Colon (tissue), 2 donors: ENCODE data around the gene NDUFS6.
"Not testable (repeated sequence)": the region's sequence is repeated elsewhere in the genome, so short reads cannot be mapped to it uniquely, and the experiment has no call there.

Source experiments
- FAIRE-seq: peaks from 2 replicates; lab custom pipeline; 2012; peaks lifted over from hg19 to GRCh38; lab: Jason Lieb, UNC
- donor health status: control.
- donor health status: control.

Gene NDUFS6

GRCh38 chr5:1834022-1834551 is 32.9 kb downstream of the NDUFS6 start:
- no peak for FAIRE-seq

GRCh38 chr5:1834721-1835429 is 33.7 kb downstream of the NDUFS6 start:
- no peak for FAIRE-seq

- FAIRE-seq, result no peak
Measured at GRCh38 chr5:1835431-1835830, 34.2 kb downstream of the NDUFS6 start.

- no peak for FAIRE-seq
Measured at GRCh38 chr5:1836176-1836890, 35.1 kb downstream of the NDUFS6 start.

- FAIRE-seq, result no peak
Measured at GRCh38 chr5:1836891-1837880, 36.0 kb downstream of the NDUFS6 start.

GRCh38 chr5:1838013-1838412 is 36.8 kb downstream of the NDUFS6 start:
- FAIRE-seq, result no peak

- no peak for FAIRE-seq
Measured at GRCh38 chr5:1840071-1840547, 38.9 kb downstream of the NDUFS6 start.

GRCh38 chr5:1840741-1841521 is 39.7 kb downstream of the NDUFS6 start:
- no peak for FAIRE-seq

GRCh38 chr5:1842004-1842819 is 41.0 kb downstream of the NDUFS6 start:
- FAIRE-seq, result no peak

- not testable (repeated sequence) for FAIRE-seq
Measured at GRCh38 chr5:1843761-1844160, 42.6 kb downstream of the NDUFS6 start.

- FAIRE-seq, result no peak
Measured at GRCh38 chr5:1844708-1845436, 43.7 kb downstream of the NDUFS6 start.

- no peak for FAIRE-seq
Measured at GRCh38 chr5:1845696-1846095, 44.5 kb downstream of the NDUFS6 start.

GRCh38 chr5:1846583-1846982 is 45.4 kb downstream of the NDUFS6 start:
- no peak for FAIRE-seq

GRCh38 chr5:1847056-1847455 is 45.8 kb downstream of the NDUFS6 start:
- no peak for FAIRE-seq

- FAIRE-seq, result no peak
Measured at GRCh38 chr5:1847611-1848010, 46.4 kb downstream of the NDUFS6 start.

- no peak for FAIRE-seq
Measured at GRCh38 chr5:1850324-1851154, 49.3 kb downstream of the NDUFS6 start.

GRCh38 chr5:1851290-1851934 is 50.2 kb downstream of the NDUFS6 start:
- FAIRE-seq, result no peak

- FAIRE-seq, result no peak
Measured at GRCh38 chr5:1852324-1852947, 51.2 kb downstream of the NDUFS6 start.
